ENCODE data around the gene FKTN.

The FKTN gene

GRCh38 chr9:105681313-105681712 lies 123.4 kb downstream of the FKTN start:
- no peaks in the 10 kb centered on the region for H3K9me3 Mint-ChIP-seq (ENCODE audit: low read depth)
- H3K4me1 Mint-ChIP-seq (ENCODE audit: low read depth) = no peaks in the 10 kb centered on the region
- H3K27ac Mint-ChIP-seq = no peak overlapping the region
- H3K36me3 Mint-ChIP-seq = no peaks in the 10 kb centered on the region
- H3K4me3 Mint-ChIP-seq = no peak overlapping the region
- no peaks in the 10 kb centered on the region for H3K27me3 Mint-ChIP-seq

DNA sequence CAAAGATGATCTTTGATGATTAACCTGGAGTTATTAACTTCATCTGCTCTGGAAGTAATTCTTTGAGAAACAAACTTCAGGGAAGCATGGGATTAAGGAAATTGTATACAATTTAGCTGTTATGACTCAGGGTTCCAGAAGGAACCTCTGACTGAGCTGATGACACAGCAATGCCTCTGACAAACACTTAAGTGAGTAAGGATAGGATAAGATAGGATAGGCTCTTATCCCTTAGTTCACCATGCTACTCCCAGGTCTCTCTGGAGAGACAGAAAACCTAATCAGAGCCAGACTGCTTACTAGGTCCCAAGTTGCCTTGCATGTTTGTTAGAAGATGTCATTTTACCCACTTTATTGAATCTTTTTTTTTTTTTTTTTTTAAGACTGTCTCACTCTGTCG lies 123.8 kb downstream of the FKTN start:
- no peak overlapping the region for H3K27ac Mint-ChIP-seq
- H3K27me3 Mint-ChIP-seq = no peaks in the 10 kb centered on the region
- no peaks in the 10 kb centered on the region for H3K4me1 Mint-ChIP-seq (ENCODE audit: low read depth)
- H3K36me3 Mint-ChIP-seq = no peaks in the 10 kb centered on the region
- H3K9me3 Mint-ChIP-seq (ENCODE audit: low read depth) = no peaks in the 10 kb centered on the region
- no peak overlapping the region for H3K4me3 Mint-ChIP-seq

- Mint-ChIP-seq H3K9me3 (ENCODE audit: low read depth) (no peaks in the 10 kb centered on the region), H3K27ac (no peak overlapping the region), H3K27me3 (peaks cover 7% of the 10 kb centered on the region), H3K4me3 (no peak overlapping the region), H3K36me3 (no peaks in the 10 kb centered on the region), H3K4me1 (ENCODE audit: low read depth) (no peaks in the 10 kb centered on the region)
Measured at GRCh38 chr9:105683688-105684275, 125.9 kb downstream of the FKTN start.

DNA sequence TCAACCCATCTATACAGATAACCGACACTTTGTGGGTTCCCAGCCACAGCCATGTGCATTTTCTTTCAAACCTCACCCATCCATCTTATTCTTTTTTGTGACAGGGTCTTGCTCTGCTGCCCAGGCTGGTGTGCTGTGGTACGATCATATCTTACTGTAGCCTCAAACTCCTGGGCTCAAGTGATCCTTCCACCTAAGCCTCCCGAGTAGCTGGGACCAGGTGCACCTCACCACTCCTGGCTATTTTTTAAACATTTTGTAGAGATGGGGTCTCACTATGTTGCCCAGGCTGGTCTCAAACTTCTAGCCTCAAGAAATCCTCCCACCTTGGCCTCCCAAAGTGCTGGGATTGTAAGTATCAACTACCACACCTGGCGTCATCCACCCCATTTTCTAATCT lies 129.0 kb downstream of the FKTN start:
- no peaks in the 10 kb centered on the region for H3K36me3 Mint-ChIP-seq
- no peaks in the 10 kb centered on the region for H3K4me1 Mint-ChIP-seq (ENCODE audit: low read depth)
- no peak overlapping the region for H3K4me3 Mint-ChIP-seq
- H3K27me3 Mint-ChIP-seq = peaks cover 17% of the 10 kb centered on the region
- H3K9me3 Mint-ChIP-seq (ENCODE audit: low read depth) = no peaks in the 10 kb centered on the region
- H3K27ac Mint-ChIP-seq = no peak overlapping the region
